SIG-M5 treated with dmso at 0.1 percent for 504 hours (cell line): ENCODE data around the gene DNAJB1.
A peak's percentile ranks its signal among the peaks of the same experiment; 100 is the strongest.
"Not testable (repeated sequence)": the region's sequence is repeated elsewhere in the genome, so short reads cannot be mapped to it uniquely, and the experiment has no call there.

Source experiments
- DNase-seq: peaks from one replicate; lab custom pipeline; 2025; ENCODE audit not compliant: unreplicated experiment; lab: John Stamatoyannopoulos, UW

DNAJB1 gene

DNA sequence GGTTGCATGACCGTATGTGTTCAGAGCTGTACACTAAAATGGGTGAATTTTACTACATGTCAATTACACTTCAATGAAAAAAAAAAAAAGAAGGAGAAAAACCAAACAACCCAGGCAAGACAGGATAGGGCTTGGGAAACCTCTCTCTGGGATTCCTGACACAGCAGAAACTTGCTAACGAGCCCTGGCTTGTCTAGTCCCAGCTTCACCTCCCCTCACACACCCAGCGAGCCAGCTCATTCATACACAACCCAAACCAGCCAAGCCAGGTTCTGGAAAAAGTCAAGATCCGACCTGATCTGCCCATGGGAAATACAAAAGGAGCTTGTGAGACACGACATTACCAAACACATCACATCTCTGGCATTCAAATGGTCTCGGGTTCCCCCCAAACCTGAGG, 7.5 kb upstream of the DNAJB1 start:
- peak; percentile 14 for DNase-seq

GRCh38 chr19:14520543-14520942, 2.3 kb upstream of the DNAJB1 start:
- no peak for DNase-seq

GRCh38 chr19:14519860-14520407, 1.7 kb upstream of the DNAJB1 start:
- no peak for DNase-seq

- DNase-seq, result no peak
Observed at GRCh38 chr19:14519245-14519859, 1.2 kb upstream of the DNAJB1 start.

- DNase-seq, result no peak
Observed at GRCh38 chr19:14517446-14517839, 754 bp downstream of the DNAJB1 start.

GRCh38 chr19:14516746-14517438, 1.3 kb downstream of the DNAJB1 start:
- peak; percentile 5 for DNase-seq

DNA sequence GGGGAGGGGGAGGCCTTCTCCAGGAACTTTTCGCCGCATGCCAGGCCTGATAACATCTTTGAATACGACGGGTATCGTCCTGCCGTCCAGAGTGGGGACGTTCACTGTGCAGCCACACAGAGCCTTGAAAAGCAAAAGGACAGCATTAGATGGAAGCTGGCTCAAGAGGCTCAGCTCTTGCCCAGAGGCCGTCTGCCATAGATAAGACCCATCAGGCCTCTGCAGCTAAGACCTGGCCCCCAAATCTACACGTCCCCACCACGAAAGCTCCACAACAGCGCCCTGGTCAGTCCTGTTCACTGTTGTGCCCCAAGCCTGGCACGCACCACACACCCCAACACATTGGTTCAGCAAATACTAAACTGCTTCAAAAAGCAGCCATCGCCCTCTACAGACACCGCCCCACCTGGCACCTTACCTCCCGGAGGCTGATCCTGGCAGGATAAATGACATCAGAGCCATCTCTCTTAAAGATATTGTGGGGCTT, 2.1 kb downstream of the DNAJB1 start:
- DNase-seq, result no peak

- DNase-seq, result no peak
Observed at GRCh38 chr19:14515501-14516047, 2.6 kb downstream of the DNAJB1 start.

DNA sequence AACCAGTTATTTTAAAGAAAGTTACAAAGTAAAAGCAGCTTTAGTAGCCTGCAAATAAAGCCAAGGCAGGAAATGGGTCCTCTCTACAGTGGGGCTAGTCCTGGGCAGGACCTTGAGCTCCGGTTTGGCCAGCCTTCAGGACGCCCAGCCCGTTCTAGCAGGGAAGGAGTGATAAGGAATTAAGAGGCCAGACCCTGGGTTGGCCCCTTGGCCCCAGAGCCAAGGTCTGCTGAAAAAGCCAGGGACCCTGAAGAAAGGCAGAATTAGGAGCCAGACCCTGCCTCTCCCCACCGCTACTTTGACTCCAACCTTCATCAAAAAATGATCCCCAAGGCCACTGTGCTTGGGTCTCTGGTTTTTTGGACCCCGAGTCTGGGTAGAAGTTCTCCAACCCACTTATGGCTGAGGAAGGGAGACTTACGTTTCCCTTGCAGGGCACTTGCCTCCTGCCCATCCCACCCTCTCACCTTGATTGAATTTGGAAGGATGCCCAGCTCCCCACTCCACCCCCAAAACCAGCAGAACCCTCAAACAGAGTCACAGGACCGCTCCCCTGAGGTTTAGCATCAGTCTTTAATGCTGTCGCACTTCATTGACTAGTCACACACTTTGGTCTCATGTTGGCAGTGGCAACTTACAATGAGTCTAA, 3.9 kb downstream of the DNAJB1 start:
- DNase-seq, result no peak

GRCh38 chr19:14512406-14512961, 5.7 kb downstream of the DNAJB1 start:
- DNase-seq, result no peak

DNA sequence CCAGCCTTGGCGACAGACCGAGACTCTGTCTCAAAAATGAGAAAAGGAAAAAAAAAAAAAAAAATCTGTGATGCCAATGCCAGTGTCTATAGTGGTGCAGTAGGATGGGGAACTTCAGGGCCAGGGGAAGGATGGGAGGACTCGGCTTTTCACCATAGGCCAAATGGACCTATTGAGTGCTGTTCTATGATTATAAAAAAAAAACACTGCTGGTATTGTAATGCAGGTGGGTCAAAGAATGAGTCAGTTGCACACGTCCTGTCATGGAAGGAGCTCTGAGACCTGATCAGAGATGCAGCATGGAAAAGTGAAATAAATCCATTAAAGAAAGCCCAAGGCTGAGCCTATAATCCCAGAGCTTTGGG, 7.0 kb downstream of the DNAJB1 start:
- no peak for DNase-seq

GRCh38 chr19:14510311-14511228, 7.6 kb downstream of the DNAJB1 start:
- peak; percentile 78 for DNase-seq

GRCh38 chr19:14507704-14508542, 10.3 kb downstream of the DNAJB1 start:
- peak; percentile 64 for DNase-seq

DNA sequence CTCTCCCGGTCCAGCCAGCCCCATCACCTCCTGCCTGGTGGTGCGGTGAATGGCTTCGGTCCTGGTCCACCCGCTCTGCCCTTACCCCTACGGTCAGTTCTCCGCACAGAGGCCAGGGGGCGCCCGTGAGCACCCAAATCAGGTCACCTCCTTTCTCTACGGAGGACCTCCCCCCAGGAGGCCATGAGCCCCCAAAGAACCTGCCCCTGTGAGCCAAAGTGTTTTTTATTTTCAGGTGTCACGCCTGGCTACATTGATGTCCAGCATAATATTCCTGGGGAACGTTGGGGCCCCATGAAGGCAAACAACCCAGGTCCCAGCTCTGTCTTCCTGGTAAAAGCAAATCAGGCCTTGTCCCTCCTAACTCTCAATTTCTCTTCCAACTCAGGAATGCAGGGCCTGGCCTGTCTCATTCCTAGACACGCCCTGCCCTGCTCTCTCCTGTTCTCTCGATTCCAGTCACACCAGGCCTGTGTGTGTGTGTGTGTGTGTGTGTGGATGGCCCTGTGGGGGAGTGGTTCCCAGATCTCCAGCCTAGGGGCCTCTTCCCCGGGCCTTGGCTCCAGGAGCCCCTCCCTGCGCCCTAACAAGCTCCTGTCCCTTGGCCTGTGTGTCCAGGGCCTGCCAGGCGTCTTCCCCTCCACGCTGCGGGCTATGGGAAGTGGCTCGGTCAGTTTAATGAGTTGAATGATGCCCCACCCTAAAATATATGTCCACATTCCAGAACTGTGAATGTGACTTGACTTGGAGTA, 12.5 kb downstream of the DNAJB1 start:
- peak; percentile 53 for DNase-seq

DNA sequence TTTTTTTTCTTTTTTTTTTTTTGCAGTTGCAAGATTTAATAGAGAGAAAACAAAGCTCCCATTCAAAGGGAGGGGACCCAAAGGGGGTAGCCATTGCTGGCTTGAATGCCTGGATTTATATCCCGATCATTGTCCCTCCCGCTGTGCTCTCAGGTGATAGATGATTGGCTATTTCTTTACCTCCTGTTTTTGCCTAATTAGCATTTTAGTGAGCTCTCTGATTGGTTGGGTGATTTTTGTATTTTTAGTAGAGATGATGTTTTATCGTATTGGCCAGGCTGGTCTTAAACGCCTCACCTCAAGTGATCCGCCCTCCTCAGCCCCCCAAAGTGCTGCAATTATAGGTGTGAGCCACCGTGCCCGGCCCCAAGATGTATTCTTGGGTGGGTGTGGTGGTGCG, 13.6 kb downstream of the DNAJB1 start:
- DNase-seq, result not testable (repeated sequence)

- DNase-seq, result no peak
Observed at GRCh38 chr19:14503285-14503684, 14.9 kb downstream of the DNAJB1 start.

DNA sequence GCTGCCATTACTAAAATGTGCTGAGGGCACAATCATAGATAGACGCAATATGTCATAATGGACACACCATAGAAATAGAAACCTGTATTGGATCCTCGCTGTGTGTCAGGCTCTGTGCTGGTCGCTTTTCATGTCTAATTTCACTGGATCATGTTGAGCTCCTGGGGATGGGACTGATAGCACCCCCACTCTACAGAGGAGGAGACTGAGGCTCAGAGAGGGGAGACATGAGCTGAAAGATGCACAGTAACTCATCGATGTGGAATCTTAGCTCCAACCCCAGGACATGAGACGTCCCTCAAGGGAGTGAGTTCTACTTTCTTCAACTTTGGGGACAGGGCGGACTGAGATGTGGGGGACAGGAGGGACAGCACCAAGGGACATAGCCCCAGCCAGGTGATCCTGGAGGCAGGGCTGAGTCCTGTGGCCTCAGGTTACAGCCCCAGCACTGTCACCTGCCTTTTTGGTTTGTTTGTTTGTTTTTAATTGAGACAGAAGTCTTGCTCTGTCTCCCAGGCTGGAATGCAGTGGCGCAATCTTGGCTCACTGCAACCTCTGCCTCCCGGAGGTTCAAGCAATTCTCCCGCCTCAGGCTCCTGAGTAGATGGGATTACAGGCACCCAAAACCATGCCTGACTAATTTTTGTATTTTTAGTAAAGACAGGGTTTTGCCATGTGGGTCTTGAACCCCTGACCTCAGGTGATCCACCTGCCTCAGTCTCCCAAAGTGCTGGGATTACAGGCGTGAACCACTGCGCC, 15.7 kb downstream of the DNAJB1 start:
- DNase-seq, result no peak
